Heart left ventricle (tissue), 13 donors: ENCODE measurements around the gene HEXA.

Source experiments
- POLR2A ChIP-seq, 2 donors: fragments of 450-650 bp; IDR thresholded peaks; one replicate each; pipeline ENCODE4 v1.6.1; 2017; ENCODE audit warnings: antibody characterized with exemption in 2 of 2, mild to moderate bottlenecking in 2 of 2, moderate library complexity in 2 of 2
- TF ChIP-seq, protein P1 (sequence below), 12 donors: fragments of 200-600 bp; sonication (generic) in 4 of 12; IDR thresholded peaks; one replicate each; pipeline versions ENCODE4 v1.5.0 to v1.8.0; 2018 to 2022; ENCODE audit warnings: antibody characterized with exemption in 12 of 12, mild to moderate bottlenecking in 5 of 12
- donor health status: ischemic (EF 13 %, LVEDD 7.1; RV severe dilation, severe dysfunction).
- donor health status: DM: no; HTN: yes; CAD: no.
- donor health status: DM: no; HTN: no; CAD: no.
- donor health status: ischemic (EF 25% LVEDD 6.9; RV normal size, moderate dysfunction).
- donor health status: ischemic (EF 25% LVEDD 5.7; RV mildly dilated, moderate dysfunction).
- donor health status: ischemic (EF 35%, LVEDD 5.7; RV mildly dilated, moderate dysfunction).
- donor health status: nonischemic (EF 11% LVEDD 7.7; RV severe dilation, severe dysfunction).
- donor health status: DM: yes; HTN: yes; CAD: no.
- donor health status: PGD.
- donor health status: ischemic (EF 29% LVEDD 5.4; RV normal size, mild dysfunction).
- donor health status: nonischemic (EF 23%, LVEDD 6.1; RV moderate dilation, normal function).

DNA sequence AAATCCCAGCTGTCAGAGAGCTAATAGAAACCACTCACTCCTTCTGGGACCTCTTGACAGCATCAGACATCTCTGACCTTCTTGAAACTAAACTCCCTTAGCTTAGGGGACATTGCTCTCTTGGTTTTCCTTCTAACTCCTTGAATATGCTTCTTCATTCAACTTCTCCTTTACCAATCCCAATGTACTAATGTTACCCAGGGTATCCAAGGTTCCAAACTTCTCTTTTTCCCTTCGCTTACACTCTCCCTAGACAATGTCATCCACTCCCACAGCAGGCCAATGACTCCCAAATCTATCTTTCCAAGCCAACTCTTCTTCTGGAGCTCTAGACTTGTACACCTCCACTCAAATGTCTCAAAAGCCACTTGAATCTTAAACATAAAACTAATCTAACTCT lies 14.6 kb downstream of the HEXA start:
- no peak for TF ChIP-seq POLR2A (IDR thresholded peaks at IDR 0.05)
- TF ChIP-seq, protein P1, sequence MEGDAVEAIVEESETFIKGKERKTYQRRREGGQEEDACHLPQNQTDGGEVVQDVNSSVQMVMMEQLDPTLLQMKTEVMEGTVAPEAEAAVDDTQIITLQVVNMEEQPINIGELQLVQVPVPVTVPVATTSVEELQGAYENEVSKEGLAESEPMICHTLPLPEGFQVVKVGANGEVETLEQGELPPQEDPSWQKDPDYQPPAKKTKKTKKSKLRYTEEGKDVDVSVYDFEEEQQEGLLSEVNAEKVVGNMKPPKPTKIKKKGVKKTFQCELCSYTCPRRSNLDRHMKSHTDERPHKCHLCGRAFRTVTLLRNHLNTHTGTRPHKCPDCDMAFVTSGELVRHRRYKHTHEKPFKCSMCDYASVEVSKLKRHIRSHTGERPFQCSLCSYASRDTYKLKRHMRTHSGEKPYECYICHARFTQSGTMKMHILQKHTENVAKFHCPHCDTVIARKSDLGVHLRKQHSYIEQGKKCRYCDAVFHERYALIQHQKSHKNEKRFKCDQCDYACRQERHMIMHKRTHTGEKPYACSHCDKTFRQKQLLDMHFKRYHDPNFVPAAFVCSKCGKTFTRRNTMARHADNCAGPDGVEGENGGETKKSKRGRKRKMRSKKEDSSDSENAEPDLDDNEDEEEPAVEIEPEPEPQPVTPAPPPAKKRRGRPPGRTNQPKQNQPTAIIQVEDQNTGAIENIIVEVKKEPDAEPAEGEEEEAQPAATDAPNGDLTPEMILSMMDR (IDR thresholded peaks at IDR 0.05), result no peak
